Measurements from ENCODE around the gene TAP1.

- TF ChIP-seq, protein P1, sequence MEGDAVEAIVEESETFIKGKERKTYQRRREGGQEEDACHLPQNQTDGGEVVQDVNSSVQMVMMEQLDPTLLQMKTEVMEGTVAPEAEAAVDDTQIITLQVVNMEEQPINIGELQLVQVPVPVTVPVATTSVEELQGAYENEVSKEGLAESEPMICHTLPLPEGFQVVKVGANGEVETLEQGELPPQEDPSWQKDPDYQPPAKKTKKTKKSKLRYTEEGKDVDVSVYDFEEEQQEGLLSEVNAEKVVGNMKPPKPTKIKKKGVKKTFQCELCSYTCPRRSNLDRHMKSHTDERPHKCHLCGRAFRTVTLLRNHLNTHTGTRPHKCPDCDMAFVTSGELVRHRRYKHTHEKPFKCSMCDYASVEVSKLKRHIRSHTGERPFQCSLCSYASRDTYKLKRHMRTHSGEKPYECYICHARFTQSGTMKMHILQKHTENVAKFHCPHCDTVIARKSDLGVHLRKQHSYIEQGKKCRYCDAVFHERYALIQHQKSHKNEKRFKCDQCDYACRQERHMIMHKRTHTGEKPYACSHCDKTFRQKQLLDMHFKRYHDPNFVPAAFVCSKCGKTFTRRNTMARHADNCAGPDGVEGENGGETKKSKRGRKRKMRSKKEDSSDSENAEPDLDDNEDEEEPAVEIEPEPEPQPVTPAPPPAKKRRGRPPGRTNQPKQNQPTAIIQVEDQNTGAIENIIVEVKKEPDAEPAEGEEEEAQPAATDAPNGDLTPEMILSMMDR (IDR thresholded peaks at IDR 0.05; ENCODE audit: control extremely low read depth in 1 of 3, insufficient read depth in 1 of 3, low read depth in 1 of 3, low read length in 3 of 3): no peak
- no peak for TF ChIP-seq HDAC6 (IDR thresholded peaks at IDR 0.05; ENCODE audit: low read depth, low read length)
- TF ChIP-seq NRF1 (IDR thresholded peaks at IDR 0.05; ENCODE audit: low read depth, low read length): no peak
Observed at GRCh38 chr6:32886681-32887383, 33.3 kb upstream of the TAP1 start.

Measured in H1 (cell line).